ENCODE results near the gene ZMYND8.

The ZMYND8 gene

GRCh38 chr20:47165376-47165865 lies 191.1 kb downstream of the ZMYND8 start:
- DNase-seq: no peak

- no peak for DNase-seq
These were observed 192.4 kb downstream of the ZMYND8 start for GRCh38 chr20:47164140-47164539.

GRCh38 chr20:47161411-47161810 lies 195.1 kb downstream of the ZMYND8 start:
- DNase-seq: no peak

GRCh38 chr20:47160992-47161391 lies 195.5 kb downstream of the ZMYND8 start:
- DNase-seq: no peak

- no peak for DNase-seq
These were observed 196.3 kb downstream of the ZMYND8 start for GRCh38 chr20:47160240-47160639.

Measured in hematopoietic multipotent progenitor cell treated with erythropoietin and hydrocortisone succinate and interleukin-3 and kit ligand, for 6 days (in vitro differentiated cells).